HG02981 (cell line): ENCODE data around the gene MRE11.
"Not testable (repeated sequence)": the region's sequence is repeated elsewhere in the genome, so short reads cannot be mapped to it uniquely, and the experiment has no call there.

Experiments used
- ATAC-seq: cut with Tn5 transposase; IDR thresholded peaks from one replicate; pipeline ENCODE4 v1.9.1; 2021; ENCODE audit warnings: mild to moderate bottlenecking, moderate library complexity; ENCODE audit not compliant: unreplicated experiment

MRE11 gene

GRCh38 chr11:94507485-94507884, 13.8 kb upstream of the MRE11 start:
- ATAC-seq, result no peak

GRCh38 chr11:94506513-94506912, 12.9 kb upstream of the MRE11 start:
- not testable (repeated sequence) for ATAC-seq

- ATAC-seq, result no peak
These were observed 11.1 kb upstream of the MRE11 start for GRCh38 chr11:94504689-94505293.

GRCh38 chr11:94501522-94501921, 7.9 kb upstream of the MRE11 start:
- no peak for ATAC-seq

GRCh38 chr11:94500181-94500580, 6.5 kb upstream of the MRE11 start:
- ATAC-seq, result no peak

- ATAC-seq, result peak; percentile 60
These were observed 559 bp upstream of the MRE11 start for GRCh38 chr11:94494126-94494680.

GRCh38 chr11:94486068-94486467, 7.6 kb downstream of the MRE11 start:
- no peak for ATAC-seq

- no peak for ATAC-seq
These were observed 12.3 kb downstream of the MRE11 start for GRCh38 chr11:94481342-94481741.

GRCh38 chr11:94477624-94478023, 16.0 kb downstream of the MRE11 start:
- no peak for ATAC-seq

GRCh38 chr11:94472916-94473799, 20.5 kb downstream of the MRE11 start:
- ATAC-seq, result peak; percentile 83

GRCh38 chr11:94469416-94469815, 24.2 kb downstream of the MRE11 start:
- ATAC-seq, result peak; percentile 88

GRCh38 chr11:94459576-94459975, 34.1 kb downstream of the MRE11 start:
- ATAC-seq, result no peak

GRCh38 chr11:94457118-94458029, 36.3 kb downstream of the MRE11 start:
- no peak for ATAC-seq

- ATAC-seq, result no peak
These were observed 37.8 kb downstream of the MRE11 start for GRCh38 chr11:94455861-94456260.

GRCh38 chr11:94454301-94454700, 39.3 kb downstream of the MRE11 start:
- no peak for ATAC-seq

- no peak for ATAC-seq
These were observed 40.7 kb downstream of the MRE11 start for GRCh38 chr11:94452988-94453387.

- ATAC-seq, result no peak
These were observed 43.6 kb downstream of the MRE11 start for GRCh38 chr11:94450048-94450447.

- no peak for ATAC-seq
These were observed 44.2 kb downstream of the MRE11 start for GRCh38 chr11:94449437-94449836.

GRCh38 chr11:94449029-94449428, 44.6 kb downstream of the MRE11 start:
- ATAC-seq, result no peak

GRCh38 chr11:94447149-94447548, 46.5 kb downstream of the MRE11 start:
- ATAC-seq, result no peak

- no peak for ATAC-seq
These were observed 48.0 kb downstream of the MRE11 start for GRCh38 chr11:94445641-94446040.
